Measurements from ENCODE around the gene OBSCN. TPM values are rescaled to one million over a fixed set of nuclear protein-coding genes. Genes with fewer than 3 reads are reported as not detected.

OBSCN gene
- total and polyA plus RNA-seq, 11 donors = 155 to 524 (median 354) TPM

GRCh38 chr1:228410015-228410414 is 202.2 kb downstream of the OBSCN start:
- no peak for ATAC-seq
- H3K4me1 ChIP-seq = peaks cover 6 to 27% (median 15%) of the 10 kb centered on the region in 12 donors
- TF ChIP-seq CTCF (IDR thresholded peaks at IDR 0.05) (no peak), POLR2A (IDR thresholded peaks at IDR 0.05) (no peak)
- H3K27me3 ChIP-seq = peaks cover 0 to 5% (median 0%) of the 10 kb centered on the region in 9 donors
- H3K9me3 ChIP-seq = no peaks in the 10 kb centered on the region
- WGBS, 4 donors = 88 to 90% (median 89%) methylated on average over 8 of the region's 8 CpGs
- no peak for DNase-seq
- intact Hi-C loops (cut with DNase I) = no loop called here
- H3K4me3 ChIP-seq = no peak overlapping the region
- no peak overlapping the region for H3K27ac ChIP-seq
- peaks cover 0 to 4% (median 0%) of the 10 kb centered on the region in 9 donors for H3K36me3 ChIP-seq

GRCh38 chr1:228410671-228411070 is 202.8 kb downstream of the OBSCN start:
- H3K4me3 ChIP-seq = no peak overlapping the region
- TF ChIP-seq POLR2A (IDR thresholded peaks at IDR 0.05) = no peak
- TF ChIP-seq CTCF (IDR thresholded peaks at IDR 0.05) = no peak
- WGBS, 4 donors = 91 to 93% (median 91%) methylated on average over 9 to 11 of the region's 11 CpGs
- peaks cover 0 to 4% (median 0%) of the 10 kb centered on the region in 9 donors for H3K36me3 ChIP-seq
- no peak overlapping the region for H3K27ac ChIP-seq
- H3K9me3 ChIP-seq = no peaks in the 10 kb centered on the region
- peaks cover 0 to 21% (median 10%) of the 10 kb centered on the region in 12 donors for H3K4me1 ChIP-seq
- DNase-seq (no peak), ATAC-seq (no peak)
- H3K27me3 ChIP-seq = peaks cover 0 to 11% (median 2%) of the 10 kb centered on the region in 9 donors
- intact Hi-C loops (cut with DNase I) = no loop called here

GRCh38 chr1:228411121-228411520 is 203.3 kb downstream of the OBSCN start:
- DNase-seq (no peak), ATAC-seq (no peak)
- Histone ChIP-seq H3K9me3 (no peaks in the 10 kb centered on the region), H3K36me3 (peaks cover 0 to 4% (median 0%) of the 10 kb centered on the region in 9 donors), H3K27ac (no peak overlapping the region), H3K4me1 (peaks cover under 1 to 25% (median 12%) of the 10 kb centered on the region in 12 donors), H3K27me3 (peaks cover 0 to 16% (median 6%) of the 10 kb centered on the region in 9 donors), H3K4me3 (no peak overlapping the region)
- WGBS, 4 donors = 84 to 97% (median 96%) methylated on average over 5 of the region's 5 CpGs
- TF ChIP-seq POLR2A (IDR thresholded peaks at IDR 0.05) (no peak), CTCF (IDR thresholded peaks at IDR 0.05) (no peak)
- intact Hi-C loops (cut with DNase I) = no loop called here

GRCh38 chr1:228411548-228412430 is 203.9 kb downstream of the OBSCN start:
- intact Hi-C loops (cut with DNase I) = no loop called here
- 79 to 90% (median 89%) methylated on average over 9 of the region's 9 CpGs for WGBS, 4 donors
- ATAC-seq = no peak
- Histone ChIP-seq H3K4me1 (peaks cover 3 to 29% (median 18%) of the 10 kb centered on the region in 12 donors), H3K36me3 (peaks cover 0 to 4% (median 0%) of the 10 kb centered on the region in 9 donors), H3K4me3 (no peak overlapping the region), H3K9me3 (no peaks in the 10 kb centered on the region), H3K27me3 (peaks cover 0 to 20% (median 11%) of the 10 kb centered on the region in 9 donors), H3K27ac (no peak overlapping the region)
- DNase-seq = peak in 1 of 5 donors; percentile 24
- no peak for TF ChIP-seq CTCF (IDR thresholded peaks at IDR 0.05)
- TF ChIP-seq POLR2A (IDR thresholded peaks at IDR 0.05) = no peak

Data from heart left ventricle (tissue), 16 donors.